Ishikawa (cell line): ENCODE measurements around the gene COL6A5.

Source experiments
- CREB1 ChIP-seq: IDR thresholded peaks from 2 replicates; pipeline ENCODE4 v1.6.1; 2012; ENCODE audit warnings: low read depth
- EGR1 ChIP-seq: IDR thresholded peaks from 2 replicates; pipeline ENCODE4 v1.6.1; 2012
- TCF12 ChIP-seq: IDR thresholded peaks from 2 replicates; pipeline ENCODE4 v1.6.1; 2012; ENCODE audit warnings: low read depth
- TF ChIP-seq, protein P1 (sequence below): IDR thresholded peaks from 2 replicates; pipeline ENCODE4 v1.6.1; 2012; ENCODE audit warnings: low read depth, mild to moderate bottlenecking

DNA sequence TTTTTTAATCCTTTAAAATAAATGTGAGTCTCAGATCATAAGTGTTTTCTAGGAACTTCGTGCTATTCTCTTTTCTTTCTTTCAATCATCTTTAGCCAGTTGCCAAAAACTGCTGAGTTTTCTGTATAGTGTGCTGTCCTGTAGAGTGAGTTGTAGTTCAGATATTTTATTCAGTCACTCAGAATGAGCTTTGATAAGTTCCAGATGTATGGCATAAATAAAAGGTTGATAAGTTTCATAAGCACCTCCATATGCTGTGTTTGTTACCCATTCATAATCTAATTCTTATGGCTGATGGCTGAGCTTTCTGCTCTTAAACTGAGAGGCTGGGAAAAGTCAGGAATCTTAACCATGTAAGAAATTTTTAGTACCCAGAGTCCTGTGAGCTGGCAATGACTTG, 112.2 kb downstream of the COL6A5 start:
- TF ChIP-seq EGR1: no peak
- TF ChIP-seq TCF12: no peak
- no peak for TF ChIP-seq CREB1
- TF ChIP-seq, protein P1, sequence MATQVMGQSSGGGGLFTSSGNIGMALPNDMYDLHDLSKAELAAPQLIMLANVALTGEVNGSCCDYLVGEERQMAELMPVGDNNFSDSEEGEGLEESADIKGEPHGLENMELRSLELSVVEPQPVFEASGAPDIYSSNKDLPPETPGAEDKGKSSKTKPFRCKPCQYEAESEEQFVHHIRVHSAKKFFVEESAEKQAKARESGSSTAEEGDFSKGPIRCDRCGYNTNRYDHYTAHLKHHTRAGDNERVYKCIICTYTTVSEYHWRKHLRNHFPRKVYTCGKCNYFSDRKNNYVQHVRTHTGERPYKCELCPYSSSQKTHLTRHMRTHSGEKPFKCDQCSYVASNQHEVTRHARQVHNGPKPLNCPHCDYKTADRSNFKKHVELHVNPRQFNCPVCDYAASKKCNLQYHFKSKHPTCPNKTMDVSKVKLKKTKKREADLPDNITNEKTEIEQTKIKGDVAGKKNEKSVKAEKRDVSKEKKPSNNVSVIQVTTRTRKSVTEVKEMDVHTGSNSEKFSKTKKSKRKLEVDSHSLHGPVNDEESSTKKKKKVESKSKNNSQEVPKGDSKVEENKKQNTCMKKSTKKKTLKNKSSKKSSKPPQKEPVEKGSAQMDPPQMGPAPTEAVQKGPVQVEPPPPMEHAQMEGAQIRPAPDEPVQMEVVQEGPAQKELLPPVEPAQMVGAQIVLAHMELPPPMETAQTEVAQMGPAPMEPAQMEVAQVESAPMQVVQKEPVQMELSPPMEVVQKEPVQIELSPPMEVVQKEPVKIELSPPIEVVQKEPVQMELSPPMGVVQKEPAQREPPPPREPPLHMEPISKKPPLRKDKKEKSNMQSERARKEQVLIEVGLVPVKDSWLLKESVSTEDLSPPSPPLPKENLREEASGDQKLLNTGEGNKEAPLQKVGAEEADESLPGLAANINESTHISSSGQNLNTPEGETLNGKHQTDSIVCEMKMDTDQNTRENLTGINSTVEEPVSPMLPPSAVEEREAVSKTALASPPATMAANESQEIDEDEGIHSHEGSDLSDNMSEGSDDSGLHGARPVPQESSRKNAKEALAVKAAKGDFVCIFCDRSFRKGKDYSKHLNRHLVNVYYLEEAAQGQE: no peak
